Measurements from ENCODE around the gene ACSF2.
"Not testable (repeated sequence)": the region's sequence is repeated elsewhere in the genome, so short reads cannot be mapped to it uniquely, and the experiment has no call there.

ACSF2 gene

DNA sequence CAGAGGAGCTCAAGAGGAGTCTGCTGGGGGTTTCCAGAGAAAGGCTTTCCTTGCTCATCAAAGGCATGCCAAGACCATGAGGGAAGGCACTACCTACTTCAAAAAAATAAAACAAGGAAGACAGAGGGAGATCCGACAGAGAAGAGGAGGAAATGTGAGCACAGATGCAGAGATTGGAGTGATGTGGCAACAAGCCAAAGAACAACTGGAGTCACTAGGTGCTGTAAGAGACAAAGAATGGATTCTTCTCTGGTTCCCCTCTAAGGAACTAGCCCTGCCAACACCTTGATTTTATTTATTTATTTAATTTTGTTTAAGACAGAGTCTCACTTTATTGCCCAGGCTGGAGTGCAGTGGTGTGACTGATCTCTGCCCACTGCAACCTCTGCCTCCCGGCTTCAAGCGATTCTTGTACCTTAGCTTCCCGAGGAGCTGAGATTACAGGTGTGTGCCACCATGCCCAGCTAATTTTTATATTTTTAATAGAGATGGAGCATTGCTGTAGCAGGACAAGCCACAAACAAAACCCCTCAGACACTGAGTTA lies 13.8 kb upstream of the ACSF2 start:
- DNase-seq = no peak

DNA sequence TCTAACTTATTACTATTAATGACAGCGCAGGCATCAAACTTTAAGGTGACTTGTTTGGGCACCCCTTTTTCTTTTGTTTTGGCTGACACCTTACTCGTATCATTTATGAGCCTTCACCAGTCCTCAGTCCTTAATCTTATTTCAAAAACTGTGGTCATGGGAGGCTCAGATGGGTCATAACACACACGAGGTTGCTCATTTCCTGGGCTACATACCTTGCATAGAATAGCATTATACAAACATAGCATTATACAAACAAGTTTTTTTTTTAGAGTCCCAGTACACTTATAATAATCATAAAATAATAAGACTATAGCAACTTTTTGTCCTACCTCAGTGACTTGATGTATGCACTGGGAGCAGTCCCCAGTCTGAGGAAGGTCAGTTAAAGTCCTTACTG lies 11.2 kb upstream of the ACSF2 start:
- DNase-seq = no peak

DNA sequence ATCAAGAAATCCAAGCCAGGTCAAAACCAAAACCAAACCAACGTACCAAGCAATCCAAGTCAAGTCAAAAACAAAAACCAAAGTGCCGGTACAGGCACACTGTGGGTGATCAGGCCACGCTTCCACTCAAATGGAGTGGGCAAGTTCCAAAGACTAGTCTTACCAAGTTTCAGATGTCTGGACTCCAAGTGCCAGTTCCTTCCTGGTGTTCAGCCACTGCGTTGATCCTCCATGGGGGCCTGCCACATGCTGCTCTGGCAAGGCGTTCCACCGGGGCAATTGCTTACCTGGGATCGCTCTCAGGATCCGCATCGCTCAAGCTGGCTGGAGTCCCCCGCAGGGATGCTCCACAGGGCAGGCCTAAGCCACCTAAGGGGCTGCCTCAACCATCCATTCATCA lies 6.4 kb upstream of the ACSF2 start:
- DNase-seq = not testable (repeated sequence)

DNA sequence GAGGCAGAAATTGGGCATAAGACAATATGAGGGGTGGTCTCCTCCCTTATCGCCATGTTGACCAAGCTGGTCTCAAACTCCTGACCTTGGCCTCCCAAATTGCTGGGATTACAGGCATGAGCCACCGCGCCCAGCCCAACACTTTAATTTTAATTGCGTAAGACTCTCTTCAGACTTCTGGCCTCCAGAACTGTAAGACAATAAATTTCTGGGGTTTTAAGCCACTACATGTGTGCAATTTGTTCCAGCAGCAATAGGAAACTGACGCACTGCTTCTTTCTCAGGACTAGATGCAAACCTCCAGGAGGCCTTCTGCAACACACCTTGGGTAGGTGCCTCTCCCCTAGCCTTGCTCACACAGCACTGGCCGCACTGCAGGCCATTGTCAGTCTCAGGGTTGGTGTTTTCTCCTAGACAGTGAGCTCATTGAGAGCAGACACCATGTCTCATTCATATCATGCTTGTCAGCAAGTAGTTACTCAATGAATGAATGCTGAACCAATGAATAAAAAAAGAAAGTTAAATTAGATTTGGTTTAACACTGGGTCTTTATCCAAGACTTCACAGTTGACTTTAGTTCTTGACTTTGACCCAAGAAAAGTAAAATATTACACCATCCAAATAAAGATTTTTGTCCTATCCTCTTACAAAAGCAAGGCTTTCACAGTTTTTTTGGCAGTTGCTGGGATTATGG lies 5.5 kb upstream of the ACSF2 start:
- peak; percentile 55 for DNase-seq

DNA sequence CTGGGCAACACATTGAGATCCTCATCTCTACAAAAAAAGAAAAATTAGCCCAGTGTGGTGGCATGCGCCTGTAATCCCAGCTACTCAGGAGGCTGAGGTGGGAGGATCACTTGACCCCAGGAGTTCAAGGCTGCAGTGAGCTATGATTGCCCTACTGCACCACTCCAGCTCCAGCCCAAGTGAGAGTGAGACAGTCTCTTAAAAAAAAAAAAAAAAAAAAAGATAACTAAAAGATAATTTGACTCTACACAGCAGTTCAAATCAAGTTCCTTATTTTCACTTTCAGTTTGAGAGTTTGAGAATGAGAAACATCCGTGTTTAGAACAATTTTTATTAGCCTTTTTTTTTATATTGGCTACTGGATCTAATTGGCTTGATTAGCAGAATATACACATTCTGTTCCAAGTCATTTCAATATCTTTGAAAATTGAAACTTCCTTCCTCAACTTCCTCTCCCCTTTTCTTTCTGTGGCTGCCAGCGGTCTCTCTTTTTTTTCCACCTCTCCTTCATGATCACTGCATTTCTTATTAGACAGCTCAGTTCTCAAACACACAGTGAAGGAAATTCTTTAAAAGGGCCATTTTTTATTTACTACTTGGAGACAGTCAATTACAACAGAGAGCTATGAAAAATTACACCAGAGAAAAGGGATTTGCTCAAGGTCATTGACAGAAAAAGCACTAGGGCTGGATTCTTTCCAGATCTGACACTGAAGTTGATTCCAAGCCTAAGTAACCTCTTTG lies 4.5 kb upstream of the ACSF2 start:
- DNase-seq = peak; percentile 44

DNA sequence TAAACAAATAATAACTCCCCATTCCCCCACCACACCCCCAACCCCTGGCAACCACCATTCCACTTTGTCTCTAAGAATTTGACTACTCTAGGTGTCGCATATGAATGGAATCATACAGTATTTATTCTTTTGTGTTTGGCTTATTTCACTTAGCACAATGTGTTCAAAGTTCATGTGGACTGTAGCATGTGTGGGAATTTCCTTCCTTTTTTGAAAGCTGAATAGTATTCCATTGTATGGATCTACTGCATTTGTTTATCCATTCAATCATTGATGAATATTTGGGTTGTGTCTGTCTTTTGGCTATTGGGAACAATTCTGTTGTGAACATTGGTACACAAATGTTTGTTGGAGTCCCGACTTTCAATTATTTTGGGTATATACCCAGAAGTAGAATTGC lies 3.3 kb upstream of the ACSF2 start:
- DNase-seq = no peak

DNA sequence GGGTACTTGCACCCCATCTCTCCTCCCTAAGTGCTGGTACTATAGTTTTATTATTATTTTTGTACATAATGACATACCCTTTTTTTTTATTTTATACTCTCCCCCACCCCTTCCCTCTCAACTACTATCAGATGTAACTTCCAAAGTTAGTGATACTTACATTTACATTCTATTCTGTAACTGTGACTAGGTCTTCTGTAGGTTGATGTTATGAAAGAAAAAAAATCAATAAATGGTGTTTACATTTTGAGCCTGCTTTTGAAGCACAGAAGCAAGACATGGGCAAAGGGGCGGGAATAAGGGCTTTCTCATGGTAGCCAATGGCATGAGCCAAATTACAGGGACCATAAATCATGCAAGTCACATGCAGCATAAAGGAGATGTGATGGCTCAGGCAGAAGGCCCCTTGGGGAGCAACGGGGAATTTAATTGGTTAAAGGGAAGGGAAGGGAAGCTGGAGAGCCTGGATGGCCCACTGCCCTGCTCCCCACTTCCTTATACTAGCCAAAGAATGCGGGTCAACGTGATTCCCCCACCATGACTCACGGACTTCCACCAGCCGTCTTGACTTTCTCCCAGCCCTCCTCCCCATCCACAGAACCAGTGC lies 2.4 kb upstream of the ACSF2 start:
- peak; percentile 99 for DNase-seq

DNA sequence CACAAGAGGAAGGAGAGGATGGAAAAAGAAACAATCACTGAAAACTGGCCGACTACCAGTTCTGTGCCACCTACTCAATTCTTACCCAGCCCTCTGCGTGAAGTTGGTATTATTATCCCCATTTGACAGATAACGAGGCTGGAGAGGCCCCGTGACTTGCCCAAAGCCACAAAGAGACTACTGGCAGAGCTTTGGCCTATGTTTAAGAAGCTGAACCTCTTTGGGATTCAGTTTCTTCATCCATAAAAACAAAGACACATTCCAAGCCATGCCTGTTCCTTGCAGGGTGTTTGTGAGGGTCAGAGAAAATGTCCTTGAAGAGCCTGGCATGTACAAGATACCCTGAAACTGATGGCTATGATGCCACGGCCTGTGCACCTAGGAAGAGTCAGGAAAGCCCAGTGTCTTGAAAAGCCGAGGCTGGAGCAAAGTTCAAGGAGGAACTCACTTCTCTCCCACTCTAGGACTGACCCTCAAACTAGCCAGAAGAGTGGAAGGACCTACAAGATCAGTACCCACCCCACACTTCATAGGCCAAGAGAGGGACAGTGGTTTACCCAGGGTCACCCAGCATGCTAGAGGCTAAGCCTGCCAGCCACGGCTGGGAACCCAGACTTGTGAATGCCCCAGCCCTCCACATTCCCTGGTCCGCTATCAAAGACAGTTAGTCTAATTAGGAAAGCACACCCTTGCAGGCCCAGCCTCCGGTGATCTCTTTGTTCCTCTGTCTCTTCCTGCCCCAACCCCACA lies 1.6 kb upstream of the ACSF2 start:
- DNase-seq = no peak

DNA sequence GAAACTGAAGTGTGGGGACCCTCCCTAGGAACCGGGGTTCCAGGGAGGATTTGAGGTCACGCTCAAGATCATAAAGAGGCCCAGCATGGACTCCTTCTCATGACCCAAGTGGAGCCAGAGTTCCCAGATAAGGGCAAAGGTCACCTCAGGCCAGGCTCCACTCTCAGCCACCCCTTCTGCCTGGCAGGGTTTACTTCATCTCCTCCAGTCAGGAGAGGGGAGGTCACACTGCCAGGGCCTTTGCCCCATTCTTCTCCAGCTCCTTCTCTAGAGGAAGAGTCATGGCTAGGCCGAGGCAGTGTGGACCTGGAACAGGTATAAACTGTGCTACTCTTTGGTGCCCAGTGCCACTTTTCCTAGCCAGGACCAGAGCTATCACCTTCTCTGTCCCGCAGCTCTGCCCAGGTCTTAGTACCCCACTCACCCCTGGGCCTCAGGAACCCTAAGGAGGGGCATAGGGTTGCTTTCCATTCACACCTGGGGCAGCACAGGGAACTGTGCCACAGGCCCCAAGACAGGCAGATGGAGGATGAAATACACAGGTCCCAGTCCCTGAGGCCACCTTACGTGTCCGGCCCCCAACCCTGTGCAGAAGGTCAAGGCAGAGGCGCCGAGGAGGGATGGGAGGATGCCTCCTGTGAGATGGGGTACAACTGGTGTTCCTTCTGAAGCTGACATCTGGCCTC lies 879 bp upstream of the ACSF2 start:
- DNase-seq = no peak

DNA sequence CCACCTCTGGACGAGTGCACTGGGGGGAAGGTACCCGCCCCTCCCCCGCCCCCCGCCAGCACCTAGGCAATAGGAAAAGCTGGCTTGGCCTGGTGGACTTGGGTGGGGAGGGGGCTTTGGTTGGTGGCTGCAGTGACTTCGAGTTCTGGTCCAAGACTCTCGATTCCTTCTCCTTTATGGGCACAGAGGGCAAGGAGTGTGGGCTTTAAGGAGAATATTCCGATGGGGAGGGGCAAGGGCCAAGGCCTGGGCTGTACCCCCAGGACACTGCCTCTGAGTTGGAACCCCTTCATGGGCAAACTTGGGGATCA lies 409 bp downstream of the ACSF2 start:
- DNase-seq = no peak

DNA sequence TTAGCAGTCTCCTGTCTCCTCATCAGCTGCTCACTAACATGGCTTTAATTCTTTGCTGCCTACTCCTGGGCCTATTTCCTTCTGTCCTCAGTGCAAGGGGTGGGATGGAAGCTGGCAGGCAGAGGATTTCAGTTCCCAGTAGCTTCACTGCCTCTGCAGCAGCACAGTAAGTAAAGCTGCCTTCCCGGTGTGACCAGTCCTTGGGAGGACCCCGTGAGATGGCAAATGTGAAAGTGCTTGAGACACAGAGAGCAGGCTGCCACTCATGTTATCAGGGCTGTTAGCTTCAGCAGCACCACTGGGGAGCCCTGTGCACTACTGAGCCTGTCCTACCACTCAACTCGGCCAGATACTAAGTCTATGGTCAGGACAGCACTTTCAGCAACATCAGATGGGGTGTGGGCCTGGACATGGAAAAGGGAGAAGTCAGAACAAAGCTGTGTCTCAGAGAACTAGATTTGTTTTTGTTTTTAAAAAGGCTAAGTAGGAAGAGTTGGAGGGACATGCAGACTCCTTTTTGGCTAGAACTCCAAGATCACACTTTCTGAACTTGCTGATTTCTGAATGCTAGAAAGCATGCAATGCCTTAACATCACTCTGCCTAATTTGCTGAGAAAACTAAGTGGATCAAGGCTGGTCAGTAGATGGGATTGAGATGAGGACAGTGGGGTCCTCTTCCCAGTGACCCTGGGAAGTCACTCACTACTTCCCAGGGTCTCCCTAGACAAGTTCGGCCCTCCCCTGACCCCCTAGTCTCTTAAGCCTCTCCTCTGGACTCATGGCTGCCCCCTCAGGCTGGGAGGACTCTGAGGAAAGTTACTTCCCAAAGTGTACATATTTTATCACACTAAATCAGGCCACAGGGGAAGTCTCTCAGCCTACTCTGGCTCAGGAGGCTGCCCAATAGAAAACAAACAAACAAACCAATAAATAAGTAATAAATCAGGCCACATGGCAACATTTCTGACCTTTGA lies 1.1 kb downstream of the ACSF2 start:
- peak; percentile 18 for DNase-seq

DNA sequence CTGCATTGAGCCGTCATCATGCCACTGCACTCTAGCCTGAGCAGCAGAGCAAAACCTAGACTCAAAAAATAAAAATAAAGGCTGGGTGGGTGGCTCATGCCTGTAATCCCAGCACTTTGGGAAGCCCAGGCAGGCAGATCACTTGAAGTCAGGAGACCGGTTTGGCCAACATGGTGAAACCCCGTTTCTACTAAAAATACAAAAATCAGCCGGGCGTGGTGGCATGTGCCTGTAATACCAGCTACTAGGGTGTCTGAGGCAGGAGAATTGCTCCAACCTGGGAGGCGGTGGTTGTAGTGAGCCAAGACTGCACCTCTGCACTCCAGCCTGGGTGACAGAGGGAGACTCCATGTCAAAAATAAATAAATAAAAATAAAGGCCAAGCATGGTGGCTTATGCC lies 2.1 kb downstream of the ACSF2 start:
- not testable (repeated sequence) for DNase-seq

DNA sequence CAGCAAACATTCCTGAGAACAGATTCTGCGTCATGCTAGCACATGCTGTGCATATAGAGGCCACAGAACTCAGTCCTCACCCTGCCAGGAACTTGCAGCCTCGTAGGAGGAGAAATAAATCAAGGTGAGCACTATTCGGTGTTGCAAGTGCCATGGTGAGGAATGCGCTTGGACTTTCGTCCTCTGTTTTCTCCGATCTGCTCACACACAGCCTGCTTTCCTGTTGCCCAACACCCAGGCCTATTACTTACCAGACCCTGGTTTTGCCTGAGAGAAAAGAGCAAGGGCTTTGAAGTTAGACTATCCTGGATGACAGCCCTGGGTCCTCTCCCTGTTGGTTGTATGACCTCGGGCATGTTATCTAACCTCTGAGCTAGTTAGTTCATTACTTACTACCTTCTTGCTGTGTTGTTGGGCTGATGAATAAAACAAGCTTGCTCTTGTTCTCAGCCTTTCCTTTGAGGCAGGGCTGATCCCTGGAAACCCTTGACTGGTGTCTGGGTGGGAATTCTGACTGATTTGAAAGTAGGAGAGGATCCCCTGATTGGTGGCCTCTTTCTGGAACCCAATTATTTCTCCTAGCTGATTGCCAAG lies 2.9 kb downstream of the ACSF2 start:
- DNase-seq = peak; percentile 11

DNA sequence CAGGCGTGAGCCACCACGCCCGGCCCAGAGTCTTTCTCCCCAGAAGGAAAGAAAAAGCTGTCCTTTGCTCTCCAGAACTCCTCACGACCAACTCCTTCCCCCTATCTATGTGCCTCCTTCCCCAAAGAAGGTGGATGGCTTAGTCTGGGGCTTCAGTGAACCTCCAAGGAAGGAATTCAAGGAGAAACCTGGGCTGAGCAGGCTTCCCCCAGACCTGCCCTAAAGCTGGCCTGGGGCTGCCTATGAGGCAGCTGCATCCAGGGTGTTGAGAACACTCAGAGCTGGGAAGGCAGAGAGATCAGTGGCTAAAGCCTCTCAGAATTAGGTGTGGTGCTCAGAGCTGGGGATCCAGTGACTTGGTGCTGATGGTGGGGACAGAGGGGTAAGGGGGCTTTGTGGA lies 3.8 kb downstream of the ACSF2 start:
- no peak for DNase-seq

DNA sequence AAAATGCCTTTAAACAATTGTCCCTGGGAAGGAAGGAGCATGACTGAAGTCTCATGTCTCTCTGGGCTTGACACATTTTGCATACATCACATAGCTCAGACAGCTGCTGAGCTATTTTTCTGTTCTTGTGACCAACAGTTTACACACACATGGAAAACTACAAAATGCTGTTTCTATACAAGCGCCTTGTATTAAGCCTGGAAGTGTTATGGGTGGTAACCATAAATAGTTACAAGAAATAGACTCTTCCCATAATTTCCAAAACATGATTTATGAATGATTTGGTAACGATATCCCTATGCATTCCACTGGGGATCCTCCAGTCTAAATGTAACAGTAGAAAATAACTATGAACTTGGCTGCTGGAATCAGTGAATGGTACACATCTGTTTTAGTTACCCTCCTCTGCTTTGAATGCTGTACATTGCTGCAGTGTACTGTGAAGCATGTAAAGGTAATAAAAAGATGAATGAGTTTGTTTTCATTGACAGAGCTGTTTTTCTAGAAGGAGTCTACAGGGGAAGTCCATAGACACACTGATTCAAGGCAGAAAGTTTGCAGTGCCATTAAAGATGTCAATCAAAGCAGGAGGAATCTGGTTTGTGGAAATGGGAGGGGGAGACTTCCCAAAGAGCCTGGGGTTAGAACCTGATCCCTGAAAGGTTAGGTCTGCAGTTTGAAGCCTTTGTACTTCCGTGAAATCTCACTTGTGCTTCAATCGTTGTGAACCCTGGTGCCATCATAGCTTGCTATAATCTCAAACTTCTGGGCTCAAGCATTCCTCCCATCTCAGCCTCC lies 5.0 kb downstream of the ACSF2 start:
- DNase-seq = no peak

DNA sequence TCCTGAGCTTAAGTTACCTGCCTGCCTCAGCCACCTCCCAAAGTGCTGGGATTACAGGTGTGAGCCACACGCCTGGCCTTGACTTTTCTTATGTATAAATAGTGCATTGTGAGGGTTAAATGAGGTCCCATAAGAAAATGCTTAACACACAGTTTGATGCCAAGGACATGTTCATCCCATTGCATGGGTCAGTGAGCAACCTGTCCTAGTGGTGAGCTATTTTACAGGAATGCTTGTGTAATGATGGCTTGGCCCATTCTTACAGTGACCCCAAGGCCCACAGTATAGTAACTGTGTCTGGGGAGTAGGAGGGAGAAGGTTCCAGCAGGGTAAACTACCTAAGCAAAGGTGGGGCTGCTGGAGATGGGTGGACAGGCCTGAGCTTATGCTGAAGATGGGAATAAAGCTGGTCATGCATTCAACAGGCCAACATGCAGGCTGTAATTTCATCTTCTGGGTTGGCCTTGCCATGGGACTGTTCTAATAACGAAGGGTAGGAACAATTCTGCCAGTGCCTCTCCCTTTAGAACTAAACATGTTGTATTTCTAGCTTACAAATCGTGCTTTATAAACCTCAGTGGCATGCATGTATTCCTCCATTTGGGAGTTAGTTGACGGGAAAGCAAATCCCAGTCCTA lies 6.2 kb downstream of the ACSF2 start:
- DNase-seq = no peak

DNA sequence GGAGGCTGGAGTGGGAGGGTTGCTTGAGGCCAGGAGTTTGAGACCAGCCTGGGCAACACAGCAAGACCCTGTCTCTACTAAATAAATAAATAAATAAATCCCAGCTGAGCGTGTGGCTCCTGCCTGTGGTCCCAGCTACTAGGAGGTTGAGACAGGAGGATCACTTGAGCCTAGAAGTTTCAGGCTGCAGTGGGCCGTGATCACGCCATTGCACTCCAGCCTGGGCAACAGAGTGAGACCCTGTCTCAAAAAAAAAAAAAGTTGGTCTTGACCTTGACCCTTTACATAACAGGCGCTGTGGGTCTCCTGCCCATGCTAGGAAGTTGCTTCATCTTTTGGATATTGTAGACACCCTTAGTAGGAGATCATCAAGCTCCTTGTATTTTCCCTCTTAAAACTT lies 11.4 kb downstream of the ACSF2 start:
- no peak for DNase-seq

DNA sequence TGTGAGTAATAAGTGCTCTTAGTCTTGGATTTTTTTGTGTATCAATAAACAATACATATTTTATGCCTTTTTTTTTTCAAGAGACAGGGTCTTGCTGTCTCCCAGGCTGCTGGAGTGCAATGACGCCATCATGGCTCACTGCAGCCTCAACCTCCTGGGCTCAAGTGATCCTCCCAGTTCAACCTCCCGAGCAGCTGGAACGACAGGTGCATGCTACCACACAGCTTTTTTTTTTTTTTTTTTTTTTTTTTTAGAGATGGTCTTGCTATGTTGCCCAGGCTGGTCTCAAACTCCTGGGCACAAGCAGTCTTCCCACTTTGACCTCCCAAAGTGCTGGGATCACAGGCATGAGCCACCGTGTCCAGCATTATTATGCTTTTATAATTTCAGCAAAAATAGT lies 13.0 kb downstream of the ACSF2 start:
- no peak for DNase-seq

DNA sequence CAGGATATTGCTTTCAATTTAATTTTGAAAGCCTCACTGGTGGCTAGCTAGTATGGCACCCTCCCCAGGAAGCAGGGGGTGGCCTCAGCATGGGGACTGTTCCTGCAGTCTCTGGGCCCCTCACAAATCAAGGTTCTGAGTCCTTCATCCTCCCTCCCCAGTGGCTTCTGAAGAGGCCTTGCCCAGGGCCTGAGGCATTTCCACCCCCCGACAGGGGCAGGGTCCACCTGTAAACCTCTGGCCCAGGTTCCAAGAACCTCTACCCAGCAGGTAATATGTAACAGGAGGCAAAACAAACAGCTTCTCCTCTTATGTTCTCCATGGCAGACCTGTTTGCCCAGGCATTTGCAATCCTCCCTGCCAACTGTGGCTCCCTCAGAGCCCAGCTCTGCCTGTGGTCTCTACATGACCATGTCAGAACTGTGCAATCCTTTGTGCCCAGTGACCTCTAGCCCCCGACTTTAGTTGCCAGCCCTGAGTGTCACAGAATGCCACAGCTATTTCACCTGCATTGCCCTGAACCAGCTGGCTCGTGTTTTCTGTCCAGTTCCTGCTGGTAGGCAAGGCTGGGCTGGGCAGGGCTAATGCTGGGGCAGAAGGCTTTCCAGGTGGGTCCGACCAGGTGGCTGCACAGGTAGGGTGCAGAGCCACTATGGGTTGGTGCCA lies 14.3 kb downstream of the ACSF2 start:
- no peak for DNase-seq
